Nucleus accumbens (tissue), 56 donors: ENCODE data around the gene PLCD3.
"Not testable (repeated sequence)": the region's sequence is repeated elsewhere in the genome, so short reads cannot be mapped to it uniquely, and the experiment has no call there.

Source experiments
- DNase-seq, 56 donors: peaks; one replicate each; lab custom pipeline; 2025; lab: John Stamatoyannopoulos, UW

PLCD3 gene

GRCh38 chr17:45136846-45137560 is 4.7 kb upstream of the PLCD3 start:
- DNase-seq: no peak

DNA sequence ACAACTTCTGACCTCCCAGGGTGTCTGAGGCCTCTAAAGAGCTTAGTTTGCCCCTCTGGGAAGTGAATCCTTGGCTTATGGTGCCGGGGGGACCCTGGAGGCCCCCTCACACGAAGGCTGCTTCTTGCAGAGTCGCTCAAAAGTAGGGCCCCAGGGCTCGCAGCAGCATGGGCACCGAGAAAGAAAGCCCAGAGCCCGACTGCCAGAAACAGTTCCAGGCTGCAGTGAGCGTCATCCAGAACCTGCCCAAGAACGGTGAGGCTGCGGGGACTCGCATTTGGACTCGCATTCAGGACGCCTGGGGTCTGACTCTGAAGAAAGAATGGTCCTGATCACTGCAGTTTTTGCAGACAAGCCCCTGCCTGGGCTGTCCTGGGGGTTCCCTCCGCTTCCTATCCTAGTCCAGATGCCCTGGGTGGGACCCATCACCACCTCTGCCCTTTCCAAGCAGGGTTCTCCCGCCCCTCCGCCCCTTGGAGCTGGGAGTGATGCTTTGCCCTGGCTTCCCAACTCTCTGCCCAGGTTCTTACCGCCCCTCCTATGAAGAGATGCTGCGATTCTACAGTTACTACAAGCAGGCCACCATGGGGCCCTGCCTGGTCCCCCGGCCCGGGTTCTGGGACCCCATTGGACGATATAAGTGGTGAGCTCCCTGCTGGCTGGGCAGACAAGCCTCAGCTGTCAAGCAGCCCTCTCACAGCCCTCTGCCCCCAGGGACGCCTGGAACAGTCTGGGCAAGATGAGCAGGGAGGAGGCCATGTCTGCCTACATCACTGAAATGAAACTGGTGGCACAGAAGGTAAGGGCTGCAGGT is 3.9 kb upstream of the PLCD3 start:
- DNase-seq: peak in 3 of 56 donors; percentile 32 to 48 (median 41)

GRCh38 chr17:45135192-45135977 is 3.1 kb upstream of the PLCD3 start, which contains the start of gene ACBD4:
TSS of gene ACBD4 (plus strand) at chr17:45135687. CDS start at chr17:45136145, 458 bp downstream.
- peak; percentile 71 to 98 (median 89) for DNase-seq

GRCh38 chr17:45132572-45133463 is 503 bp upstream of the PLCD3 start:
- peak in 52 of 56 donors; percentile 35 to 86 (median 66) for DNase-seq

- peak in 11 of 56 donors; percentile 9 to 73 (median 28) for DNase-seq
Measured at GRCh38 chr17:45131616-45132319, 547 bp downstream of the PLCD3 start.

DNA sequence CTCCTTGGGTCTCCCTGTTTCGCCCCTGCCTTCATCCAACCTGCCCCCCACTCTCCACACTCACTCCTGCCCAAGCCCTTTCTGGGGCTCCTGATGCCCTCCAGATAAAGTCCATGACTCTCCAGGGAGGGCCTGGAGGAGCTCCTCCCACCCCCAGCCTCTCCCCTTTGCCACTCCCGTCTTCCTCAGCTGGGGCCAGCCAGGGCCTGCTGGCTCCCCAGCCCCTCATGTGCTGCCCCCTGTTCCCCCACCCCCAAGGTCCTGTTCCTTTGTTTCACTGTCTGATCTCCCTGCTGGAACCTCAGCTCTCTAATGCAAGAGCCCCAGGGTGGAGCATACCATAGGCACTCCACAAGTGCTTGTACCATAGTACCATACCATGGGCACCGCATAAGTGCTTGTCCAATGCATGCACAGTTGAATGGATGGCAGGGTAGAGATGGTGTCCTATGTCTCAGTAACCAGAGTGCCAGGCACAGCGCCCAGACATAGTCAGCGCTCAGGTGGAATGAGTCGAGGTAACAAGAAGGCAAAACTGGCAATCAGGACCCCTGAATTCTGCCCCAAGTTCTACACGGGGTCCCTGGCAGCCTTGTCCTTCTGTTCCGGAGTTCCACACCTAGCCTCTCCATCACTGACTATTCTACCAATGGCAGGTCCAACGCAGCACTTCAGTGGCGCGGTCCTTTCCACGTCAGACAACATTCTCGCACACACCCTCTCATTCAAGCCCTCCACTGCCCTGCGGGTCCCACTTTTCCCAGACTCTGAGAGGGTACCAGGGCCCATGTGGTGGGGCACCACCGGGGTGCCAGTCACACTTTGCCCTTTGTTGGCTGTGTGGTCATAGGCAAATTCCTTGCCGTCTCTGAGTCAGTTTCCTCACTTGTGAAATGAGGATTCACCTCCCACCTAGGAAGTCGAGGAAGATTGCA is 1.4 kb downstream of the PLCD3 start:
- DNase-seq: no peak

- DNase-seq: no peak
Measured at GRCh38 chr17:45129940-45130680, 2.2 kb downstream of the PLCD3 start.

DNA sequence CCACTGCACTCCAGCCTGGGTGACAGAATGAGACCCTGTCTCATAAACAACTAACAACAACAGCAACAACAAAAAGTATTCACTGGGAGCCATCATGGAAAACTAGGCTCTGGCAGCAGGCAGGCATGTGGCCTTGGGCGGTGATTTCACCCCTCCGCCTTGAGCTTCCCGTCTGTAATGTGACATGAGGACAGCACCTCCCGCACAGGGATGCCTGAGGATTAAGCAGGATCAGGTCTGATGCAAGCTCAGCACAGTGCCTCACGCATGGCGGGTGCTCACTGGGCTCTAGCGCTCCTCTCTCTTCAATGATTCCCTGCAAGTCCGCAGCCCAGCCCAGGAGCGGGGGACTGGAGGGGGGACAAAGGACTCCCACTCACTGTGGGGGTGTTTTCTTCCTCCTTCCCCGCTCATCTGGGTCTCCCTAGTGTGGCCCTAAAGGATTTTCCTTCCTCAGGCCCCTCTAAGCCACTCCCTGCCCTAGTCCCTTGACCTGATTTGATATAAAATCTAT is 2.8 kb downstream of the PLCD3 start:
- peak in 2 of 56 donors; percentile 17 to 21 for DNase-seq

GRCh38 chr17:45128989-45129388 is 3.3 kb downstream of the PLCD3 start:
- no peak for DNase-seq

GRCh38 chr17:45128331-45128730 is 4.0 kb downstream of the PLCD3 start:
- DNase-seq: no peak

DNA sequence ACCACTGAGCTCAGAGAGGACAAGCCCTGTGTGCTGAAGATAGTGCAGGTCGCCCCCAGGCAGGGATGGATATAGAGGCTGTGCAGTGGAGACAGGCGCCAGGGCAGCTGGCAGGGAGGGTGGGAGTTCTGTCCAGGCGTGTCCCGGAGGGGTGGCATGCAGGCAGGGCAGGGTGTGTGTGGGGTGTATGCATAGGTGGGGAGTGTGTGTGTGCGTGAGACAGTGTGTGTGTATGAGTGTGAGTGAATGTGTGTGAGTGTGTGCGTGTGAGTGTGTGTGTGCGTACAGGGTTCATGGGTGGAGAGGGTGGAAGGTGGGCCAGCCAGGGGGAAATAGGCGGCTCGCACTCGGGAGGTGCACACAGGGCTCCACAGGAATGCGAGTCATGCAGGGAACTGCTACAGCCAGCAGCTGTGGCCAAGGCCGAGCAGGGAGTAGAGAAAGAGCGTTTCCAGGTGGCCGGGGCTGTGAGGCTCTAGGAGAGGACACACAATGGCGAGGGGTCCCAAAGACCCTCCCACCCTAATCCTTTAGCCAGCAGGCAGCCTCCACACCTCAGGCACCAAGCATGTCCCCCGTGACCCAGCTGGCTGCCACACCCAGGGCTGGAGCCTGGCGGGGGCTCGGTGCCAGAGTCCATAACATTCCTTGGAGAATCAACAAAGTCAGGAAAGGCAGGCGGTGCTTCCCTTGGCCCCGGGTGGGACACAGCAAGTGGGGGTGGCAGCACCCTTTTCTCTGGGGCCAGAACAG is 4.6 kb downstream of the PLCD3 start:
- no peak for DNase-seq

DNA sequence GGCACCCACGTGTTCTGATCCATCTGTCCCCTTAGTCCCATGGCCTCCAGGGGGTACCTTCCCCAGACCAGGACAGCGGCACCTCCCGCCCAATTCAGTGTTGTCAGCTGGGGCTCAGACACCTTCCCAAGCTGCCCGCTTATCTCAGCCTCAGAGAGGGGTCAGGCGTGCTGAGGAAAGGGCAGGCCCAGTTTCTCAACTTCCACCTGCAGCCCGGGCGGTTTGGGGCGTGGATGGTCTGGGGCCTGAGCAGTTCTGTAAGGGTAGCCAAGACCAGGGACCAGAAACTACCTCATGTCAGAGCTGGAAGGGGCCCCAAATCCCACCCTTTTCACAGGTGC is 5.1 kb downstream of the PLCD3 start:
- DNase-seq: no peak

DNA sequence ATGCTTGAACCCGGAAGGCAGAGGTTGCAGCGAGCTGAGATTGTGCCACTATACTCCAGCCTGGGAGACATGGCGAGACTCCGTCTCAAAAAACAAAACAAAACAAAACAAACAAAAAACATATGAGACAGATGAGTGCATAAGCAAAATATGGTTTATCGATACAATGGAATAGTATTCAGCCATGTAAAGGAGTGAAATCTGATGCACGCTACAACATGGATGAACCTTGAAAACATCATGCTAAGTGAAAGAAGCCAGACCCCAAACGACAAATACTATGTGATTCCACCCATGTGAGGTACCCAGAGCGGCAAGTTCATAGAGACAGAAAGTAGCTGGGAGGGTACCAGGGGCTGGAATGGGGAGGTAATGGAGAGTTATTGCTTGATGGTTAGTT is 6.8 kb downstream of the PLCD3 start:
- DNase-seq: no peak

GRCh38 chr17:45124797-45125122 is 7.6 kb downstream of the PLCD3 start:
- not testable (repeated sequence) for DNase-seq

DNA sequence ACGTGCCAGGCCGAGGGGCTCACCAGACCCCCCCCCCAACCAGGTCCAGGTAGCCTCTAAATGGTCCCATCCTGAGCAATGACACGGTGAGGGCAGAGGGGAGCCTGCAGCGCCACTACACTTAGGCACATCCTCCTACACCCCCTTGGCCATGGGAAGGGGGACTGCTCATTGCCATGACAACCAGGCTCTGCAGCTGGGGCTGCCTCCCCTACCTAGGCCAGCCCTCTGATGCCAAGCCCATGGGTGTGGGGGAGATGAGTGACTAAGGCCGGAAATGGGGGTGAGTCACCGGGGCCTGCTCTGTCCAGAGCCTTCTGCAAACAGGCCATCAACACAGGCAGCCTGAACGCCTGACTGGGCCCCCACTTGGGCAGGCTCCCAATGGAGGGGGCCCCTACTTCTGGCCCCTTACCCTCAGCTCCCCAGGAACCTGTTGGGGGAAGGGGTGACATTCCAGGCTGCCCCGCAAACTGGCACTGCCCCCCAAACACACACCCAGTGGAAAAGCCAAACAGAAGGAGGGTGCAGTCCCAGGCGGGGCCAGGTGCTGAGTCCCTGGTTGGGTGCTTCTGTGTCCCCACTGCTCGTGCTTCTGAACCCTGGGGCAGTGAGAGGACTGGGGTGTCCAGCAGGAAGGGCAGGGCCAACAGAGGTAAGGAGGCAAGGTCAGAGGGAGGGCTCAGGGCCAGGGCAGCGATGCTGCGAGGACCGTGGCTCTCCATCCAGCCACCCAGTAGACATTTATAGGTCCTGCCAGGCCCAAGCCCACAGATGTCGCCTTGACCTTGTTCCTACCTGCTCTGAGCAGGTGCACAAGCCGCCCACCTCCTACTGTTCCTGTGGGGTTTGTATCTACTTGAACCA is 8.2 kb downstream of the PLCD3 start:
- peak in 1 of 56 donors; percentile 26 for DNase-seq
